Neuron (in vitro differentiated cells): Measurements from ENCODE around the gene KAT6B.

Experiments used
- H2AFZ ChIP-seq: one replicate; pipeline ENCODE4 v1.6.1; 2013; ENCODE audit warnings: low read depth, mild to moderate bottlenecking, inconsistent platforms, low read length, moderate library complexity
- H3K27me3 ChIP-seq: one replicate; pipeline ENCODE4 v1.6.1; 2013; ENCODE audit warnings: low read length; ENCODE audit not compliant: insufficient read depth
- H3K36me3 ChIP-seq: one replicate; pipeline ENCODE4 v1.6.1; 2013; ENCODE audit warnings: low read length; ENCODE audit not compliant: insufficient read depth
- H3K4me1 ChIP-seq: one replicate; pipeline ENCODE4 v1.6.1; 2013; ENCODE audit warnings: low read length; ENCODE audit not compliant: insufficient read depth
- H3K4me3 ChIP-seq: 2 replicates; pipeline ENCODE4 v1.5.1; 2013; ENCODE audit warnings: mild to moderate bottlenecking, low read length, moderate library complexity
- H3K9me3 ChIP-seq: one replicate; pipeline ENCODE4 v1.6.1; 2013; ENCODE audit warnings: low read length

The KAT6B gene

DNA sequence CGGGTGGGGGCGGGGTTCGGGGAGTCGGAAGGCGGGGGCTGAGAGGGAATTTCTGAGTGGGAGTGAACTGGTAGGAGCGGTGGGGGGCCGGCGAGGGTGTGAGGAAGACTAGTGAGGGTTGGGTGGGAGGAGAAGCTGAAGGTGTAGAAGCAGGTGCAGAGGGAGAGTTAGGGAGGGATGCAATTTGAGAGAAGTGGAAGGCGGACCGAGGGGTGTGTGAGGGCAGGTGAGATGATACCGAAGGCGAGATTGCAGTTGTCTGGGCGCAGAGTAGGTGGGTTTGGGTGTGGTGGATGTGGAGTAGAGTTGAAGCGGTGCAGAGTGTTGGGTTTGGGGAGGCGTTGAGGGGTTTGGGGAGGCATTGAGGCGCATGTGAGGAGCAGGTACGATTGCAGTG lies 643 bp downstream of the KAT6B start:
- peak overlapping the region; percentile 67 for H3K4me3 ChIP-seq

GRCh38 chr10:74827694-74828093 lies 1.3 kb downstream of the KAT6B start:
- H3K4me3 ChIP-seq = peak overlapping the region; percentile 67
- H2AFZ ChIP-seq = no peak overlapping the region
- peaks cover 8% of the 10 kb centered on the region for H3K4me1 ChIP-seq
- no peaks in the 10 kb centered on the region for H3K27me3 ChIP-seq
- H3K36me3 ChIP-seq = peaks cover 5% of the 10 kb centered on the region
- peaks cover 5% of the 10 kb centered on the region for H3K9me3 ChIP-seq

More for the DNA sequence above, 643 bp downstream of the KAT6B start:
- Histone ChIP-seq H3K9me3 (peaks cover 5% of the 10 kb centered on the region), H3K27me3 (no peaks in the 10 kb centered on the region), H2AFZ (no peak overlapping the region), H3K4me1 (peaks cover 10% of the 10 kb centered on the region), H3K36me3 (peaks cover 5% of the 10 kb centered on the region)

- peaks cover 5% of the 10 kb centered on the region for H3K36me3 ChIP-seq
- H2AFZ ChIP-seq = no peak overlapping the region
- H3K9me3 ChIP-seq = peaks cover 7% of the 10 kb centered on the region
- no peak overlapping the region for H3K4me3 ChIP-seq
- H3K4me1 ChIP-seq = peaks cover 6% of the 10 kb centered on the region
- no peaks in the 10 kb centered on the region for H3K27me3 ChIP-seq
These were observed 2.5 kb downstream of the KAT6B start for GRCh38 chr10:74828946-74829345.

DNA sequence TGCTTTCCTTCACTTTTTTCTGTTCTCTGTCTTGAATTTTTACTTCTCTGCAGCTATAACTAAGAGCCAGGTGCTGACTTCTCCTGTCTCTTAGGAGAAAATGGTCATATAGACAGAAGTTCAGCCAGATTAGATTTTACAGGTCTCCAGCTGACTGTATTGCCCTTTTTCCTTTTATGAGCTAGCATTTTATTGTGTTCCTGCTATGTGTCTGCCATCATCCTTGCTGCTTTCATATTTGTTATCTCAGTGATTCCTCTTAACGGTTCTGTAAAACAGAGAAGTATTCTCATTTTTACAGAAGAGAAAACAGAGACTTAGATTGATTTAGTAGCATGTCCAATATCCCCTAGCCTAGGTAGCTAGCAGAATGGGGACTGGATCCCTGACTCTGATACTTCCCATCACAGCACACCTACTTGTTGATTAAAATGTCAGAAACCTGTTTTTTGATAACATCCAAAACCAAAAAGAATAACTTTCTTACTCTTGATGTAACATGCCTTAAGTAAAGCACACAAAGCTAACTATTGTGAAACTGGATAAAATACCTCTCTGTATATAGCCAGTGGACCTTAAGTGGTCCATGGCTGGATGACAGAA lies 5.2 kb downstream of the KAT6B start:
- H3K4me1 ChIP-seq = no peaks in the 10 kb centered on the region
- no peak overlapping the region for H2AFZ ChIP-seq
- H3K4me3 ChIP-seq = no peak overlapping the region
- H3K27me3 ChIP-seq = no peaks in the 10 kb centered on the region
- H3K9me3 ChIP-seq = peaks cover 17% of the 10 kb centered on the region
- peaks cover 14% of the 10 kb centered on the region for H3K36me3 ChIP-seq

DNA sequence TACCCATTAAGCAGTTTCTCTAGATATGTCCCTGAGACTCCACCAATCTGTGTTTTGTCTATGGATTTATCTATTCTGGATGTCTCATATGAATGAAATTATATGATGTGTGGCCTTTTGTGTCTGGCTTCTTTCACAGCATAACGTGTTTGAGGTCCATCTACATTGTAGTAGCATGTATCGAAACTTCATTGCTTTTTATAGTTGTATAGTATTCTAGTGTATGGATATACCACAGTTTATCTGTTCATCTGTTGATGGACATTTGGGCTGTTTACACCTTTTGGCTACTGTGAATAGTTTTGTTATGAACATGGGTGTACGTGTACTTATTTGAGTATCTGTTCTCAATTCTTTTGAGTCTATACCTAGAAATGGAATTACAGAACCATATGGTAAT lies 9.6 kb downstream of the KAT6B start:
- H3K36me3 ChIP-seq = peaks cover 25% of the 10 kb centered on the region
- no peaks in the 10 kb centered on the region for H3K4me1 ChIP-seq

DNA sequence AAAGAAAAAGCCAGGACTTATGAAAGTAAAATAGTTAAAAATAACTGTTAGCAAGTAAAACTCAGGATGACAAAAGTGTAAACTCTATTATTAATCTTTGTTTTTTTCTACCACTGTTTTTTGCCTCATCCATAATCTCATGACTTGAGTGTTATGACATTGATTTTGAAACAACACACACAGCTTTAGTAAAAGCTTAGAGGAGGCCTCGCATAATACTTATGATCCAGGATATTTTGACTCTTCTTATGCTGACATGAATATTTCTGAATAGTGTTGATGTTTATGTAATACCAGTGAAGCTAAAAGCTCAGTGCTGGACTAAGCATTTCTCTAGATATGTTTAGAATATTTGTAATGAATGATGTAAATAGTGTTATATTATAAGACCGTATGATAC lies 10.5 kb downstream of the KAT6B start:
- Histone ChIP-seq H3K9me3 (peaks cover 17% of the 10 kb centered on the region), H2AFZ (no peak overlapping the region), H3K4me1 (no peaks in the 10 kb centered on the region), H3K36me3 (peaks cover 25% of the 10 kb centered on the region), H3K4me3 (no peak overlapping the region), H3K27me3 (no peaks in the 10 kb centered on the region)

More for the DNA sequence above, 9.6 kb downstream of the KAT6B start:
- Histone ChIP-seq H3K4me3 (no peak overlapping the region), H3K9me3 (peaks cover 17% of the 10 kb centered on the region), H2AFZ (no peak overlapping the region), H3K27me3 (no peaks in the 10 kb centered on the region)

GRCh38 chr10:74837743-74838142 lies 11.3 kb downstream of the KAT6B start:
- Histone ChIP-seq H3K36me3 (peaks cover 32% of the 10 kb centered on the region), H3K4me1 (no peaks in the 10 kb centered on the region), H2AFZ (no peak overlapping the region), H3K9me3 (peaks cover 17% of the 10 kb centered on the region), H3K27me3 (no peaks in the 10 kb centered on the region), H3K4me3 (no peak overlapping the region)

GRCh38 chr10:74839708-74840107 lies 13.3 kb downstream of the KAT6B start:
- Histone ChIP-seq H3K36me3 (peaks cover 42% of the 10 kb centered on the region), H2AFZ (no peak overlapping the region), H3K9me3 (peaks cover 21% of the 10 kb centered on the region), H3K4me1 (no peaks in the 10 kb centered on the region), H3K4me3 (no peak overlapping the region), H3K27me3 (no peaks in the 10 kb centered on the region)

GRCh38 chr10:74841265-74841973 lies 15.0 kb downstream of the KAT6B start:
- Histone ChIP-seq H2AFZ (no peak overlapping the region), H3K4me1 (no peaks in the 10 kb centered on the region), H3K27me3 (no peaks in the 10 kb centered on the region), H3K36me3 (peaks cover 41% of the 10 kb centered on the region), H3K4me3 (no peak overlapping the region), H3K9me3 (peaks cover 12% of the 10 kb centered on the region)

DNA sequence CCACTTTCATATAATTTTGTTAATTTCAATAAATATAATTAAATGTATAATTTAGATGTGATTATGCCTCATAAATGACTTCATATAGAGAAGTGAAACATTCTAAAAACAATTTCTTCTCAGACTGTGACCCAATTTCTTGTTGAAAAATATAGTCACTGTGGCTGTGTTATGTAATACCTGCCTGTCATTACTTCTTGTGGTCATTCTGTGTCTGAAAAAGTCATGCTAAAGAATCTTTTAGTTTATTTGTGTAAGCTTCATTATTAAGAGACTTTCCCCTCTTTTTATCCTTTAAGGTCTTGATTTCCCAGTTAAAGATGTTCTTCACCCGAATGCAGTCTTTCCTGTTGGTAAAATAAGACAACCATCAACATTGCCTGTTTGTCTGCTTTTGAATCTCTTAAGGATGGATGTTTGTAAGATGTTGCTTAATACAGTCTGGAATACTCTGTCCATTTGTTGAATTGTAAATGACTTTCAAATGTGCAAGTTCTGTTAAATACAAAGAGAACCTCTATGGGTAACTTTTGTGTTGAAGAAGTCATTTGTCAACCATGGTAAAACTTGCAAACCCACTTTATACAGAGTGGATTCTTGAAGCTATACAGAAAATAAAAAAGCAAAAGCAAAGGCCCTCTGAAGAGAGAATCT lies 16.0 kb downstream of the KAT6B start:
- no peak overlapping the region for H2AFZ ChIP-seq
- no peak overlapping the region for H3K4me3 ChIP-seq
- H3K9me3 ChIP-seq = peaks cover 12% of the 10 kb centered on the region
- peaks cover 41% of the 10 kb centered on the region for H3K36me3 ChIP-seq
- no peaks in the 10 kb centered on the region for H3K27me3 ChIP-seq
- H3K4me1 ChIP-seq = no peaks in the 10 kb centered on the region

DNA sequence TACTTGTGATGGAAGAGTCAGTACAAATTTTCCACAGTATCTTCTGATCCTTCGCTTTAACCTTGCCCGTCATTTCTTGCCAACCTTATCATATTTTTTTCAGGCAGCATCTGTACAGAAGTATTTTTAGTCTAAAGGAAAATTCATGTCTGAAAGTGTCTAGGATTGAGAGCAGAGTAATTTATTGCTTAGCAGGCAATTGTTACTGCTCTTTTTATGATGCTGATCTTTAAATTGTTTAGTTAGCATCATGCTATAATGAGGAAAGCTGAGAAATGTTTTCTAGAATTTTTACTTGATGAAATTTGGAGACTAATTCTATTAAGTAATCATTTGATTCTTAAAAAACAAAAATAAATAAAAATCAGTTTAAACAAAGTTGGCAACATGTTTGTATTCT lies 20.6 kb downstream of the KAT6B start:
- Histone ChIP-seq H3K9me3 (peaks cover 7% of the 10 kb centered on the region), H3K4me1 (peaks cover 2% of the 10 kb centered on the region), H2AFZ (no peak overlapping the region), H3K36me3 (peaks cover 43% of the 10 kb centered on the region), H3K27me3 (no peaks in the 10 kb centered on the region), H3K4me3 (no peak overlapping the region)

DNA sequence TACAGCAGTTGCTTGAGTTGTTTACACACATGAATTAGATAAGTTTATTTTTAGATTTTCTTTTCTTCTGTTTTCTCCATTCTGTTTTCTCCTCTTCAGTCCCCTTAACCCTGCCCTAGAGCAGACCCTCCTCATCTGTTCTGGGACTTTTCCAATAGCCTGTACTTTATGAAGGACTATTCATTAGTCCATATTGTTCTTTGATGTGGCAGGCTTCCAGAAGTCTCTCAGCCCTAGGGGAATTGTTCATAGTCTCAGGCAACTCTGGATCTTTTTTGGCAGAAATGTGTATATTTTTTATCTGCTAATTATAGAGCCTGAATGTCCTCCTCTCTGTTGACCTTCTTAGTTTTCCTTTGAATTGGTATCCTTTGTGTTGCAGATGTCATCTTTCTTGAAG lies 25.4 kb downstream of the KAT6B start:
- H3K4me3 ChIP-seq = no peak overlapping the region
- peaks cover 8% of the 10 kb centered on the region for H3K4me1 ChIP-seq
- no peak overlapping the region for H2AFZ ChIP-seq
- peaks cover 19% of the 10 kb centered on the region for H3K36me3 ChIP-seq
- peaks cover 5% of the 10 kb centered on the region for H3K9me3 ChIP-seq
- no peaks in the 10 kb centered on the region for H3K27me3 ChIP-seq

- peaks cover 5% of the 10 kb centered on the region for H3K9me3 ChIP-seq
- no peaks in the 10 kb centered on the region for H3K27me3 ChIP-seq
- H3K4me3 ChIP-seq = no peak overlapping the region
- H3K36me3 ChIP-seq = peaks cover 19% of the 10 kb centered on the region
- H3K4me1 ChIP-seq = peaks cover 8% of the 10 kb centered on the region
- no peak overlapping the region for H2AFZ ChIP-seq
These were observed 26.0 kb downstream of the KAT6B start for GRCh38 chr10:74852381-74852780.
